ENCODE results near the gene AFDN.

AFDN gene

GRCh38 chr6:167918548-167919278 is 92.0 kb downstream of the AFDN start:
- DNase-seq (ENCODE audit: low spot score): no peak

GRCh38 chr6:167919349-167919748 is 92.6 kb downstream of the AFDN start:
- no peak for DNase-seq (ENCODE audit: low spot score)

GRCh38 chr6:167920165-167920564 is 93.5 kb downstream of the AFDN start:
- DNase-seq (ENCODE audit: low spot score): no peak

- DNase-seq (ENCODE audit: low spot score): no peak
Measured at GRCh38 chr6:167921831-167922230, 95.1 kb downstream of the AFDN start.

GRCh38 chr6:167925026-167925425 is 98.3 kb downstream of the AFDN start:
- DNase-seq (ENCODE audit: low spot score): no peak

- no peak for DNase-seq (ENCODE audit: low spot score)
Measured at GRCh38 chr6:167927246-167927645, 100.5 kb downstream of the AFDN start.

GRCh38 chr6:167928111-167928510 is 101.4 kb downstream of the AFDN start:
- no peak for DNase-seq (ENCODE audit: low spot score)

GRCh38 chr6:167930295-167930694 is 103.6 kb downstream of the AFDN start:
- no peak for DNase-seq (ENCODE audit: low spot score)

GRCh38 chr6:167932468-167933276 is 106.0 kb downstream of the AFDN start:
- DNase-seq (ENCODE audit: low spot score): no peak

- DNase-seq (ENCODE audit: low spot score): no peak
Measured at GRCh38 chr6:167933290-167933689, 106.6 kb downstream of the AFDN start.

GRCh38 chr6:167933847-167934246 is 107.1 kb downstream of the AFDN start:
- DNase-seq (ENCODE audit: low spot score): no peak

GRCh38 chr6:167934426-167934864 is 107.7 kb downstream of the AFDN start:
- DNase-seq (ENCODE audit: low spot score): no peak

GRCh38 chr6:167936051-167936450 is 109.3 kb downstream of the AFDN start:
- DNase-seq (ENCODE audit: low spot score): no peak

GRCh38 chr6:167937301-167937700 is 110.6 kb downstream of the AFDN start:
- DNase-seq (ENCODE audit: low spot score): no peak

GRCh38 chr6:167937948-167938911 is 111.5 kb downstream of the AFDN start:
- DNase-seq (ENCODE audit: low spot score): no peak

- no peak for DNase-seq (ENCODE audit: low spot score)
Measured at GRCh38 chr6:167941822-167942221, 115.1 kb downstream of the AFDN start.

- DNase-seq (ENCODE audit: low spot score): no peak
Measured at GRCh38 chr6:167944130-167944529, 117.4 kb downstream of the AFDN start.

- no peak for DNase-seq (ENCODE audit: low spot score)
Measured at GRCh38 chr6:167946007-167946406, 119.3 kb downstream of the AFDN start.

GRCh38 chr6:167946604-167947003 is 119.9 kb downstream of the AFDN start:
- DNase-seq (ENCODE audit: low spot score): no peak

GRCh38 chr6:167947716-167948115 is 121.0 kb downstream of the AFDN start:
- DNase-seq (ENCODE audit: low spot score): no peak

GRCh38 chr6:167948716-167949115 is 122.0 kb downstream of the AFDN start:
- no peak for DNase-seq (ENCODE audit: low spot score)

GRCh38 chr6:167949121-167949684 is 122.5 kb downstream of the AFDN start:
- DNase-seq (ENCODE audit: low spot score): no peak
